SH-SY5Y (cell line): ENCODE data around the gene ITPKA.

Source experiments
- GATA2 ChIP-seq: IDR thresholded peaks from 2 replicates; pipeline ENCODE4 v1.6.1; 2011; ENCODE audit warnings: mild to moderate bottlenecking, low read depth, low read length
- GATA3 ChIP-seq: IDR thresholded peaks from 2 replicates; pipeline ENCODE4 v1.6.1; 2011; ENCODE audit warnings: low read depth, mild to moderate bottlenecking, low read length, moderate library complexity

GRCh38 chr15:41546851-41547786 is 53.4 kb downstream of the ITPKA start:
- TF ChIP-seq GATA2 (no peak), GATA3 (no peak)
